ENCODE data around the gene SHANK1. TPM values are rescaled to one million over a fixed set of nuclear protein-coding genes. Genes with fewer than 3 reads are reported as not detected.

Gene SHANK1
- total and polyA plus RNA-seq, 2 donors (not counting 3 experiments of a cell fraction or from before 2014, with no cell fraction given), result 0.66 to 1.9 TPM

DNA sequence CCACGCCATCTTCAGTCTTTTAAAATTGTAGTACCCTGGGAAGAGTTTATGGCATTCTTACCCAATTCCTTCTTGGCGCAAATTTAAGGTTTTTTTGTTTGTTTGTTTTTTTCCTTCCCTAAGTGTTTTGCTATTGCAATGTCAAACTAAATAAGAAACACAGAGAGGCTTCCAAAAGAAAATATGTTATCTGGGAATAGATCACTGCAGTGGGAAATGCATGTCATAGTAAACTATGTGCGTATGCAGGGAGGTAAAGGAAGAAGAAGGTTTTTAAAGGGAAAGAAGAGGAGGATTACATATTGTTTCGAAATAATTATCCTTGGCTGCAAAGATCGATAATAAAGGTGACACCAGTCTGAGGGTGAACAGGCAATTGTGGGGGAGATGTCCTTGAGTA lies 16.7 kb upstream of the SHANK1 start:
- Histone ChIP-seq H3K9ac (replicated peaks; ENCODE audit: extremely low read depth, insufficient read depth, low read length) (no peak overlapping the region), H3K4me2 (ENCODE audit: insufficient read depth, low read length) (no peak overlapping the region), H3K27me3 (ENCODE audit: control insufficient read depth in 2 of 2, insufficient read depth in 2 of 2, low read length in 2 of 2) (peaks cover 6 to 11% of the 10 kb centered on the region in 2 experiments), H2AFZ (ENCODE audit: low read depth, low read length) (no peak overlapping the region), H3K9me1 (replicated peaks; ENCODE audit: control insufficient read depth, extremely low read depth, insufficient read depth, low read length) (no peaks in the 10 kb centered on the region), H3K4me1 (ENCODE audit: control insufficient read depth, extremely low read depth, insufficient read depth, low read length) (peaks cover 4% of the 10 kb centered on the region), H3K4me3 (replicated peaks in 1 of 3; ENCODE audit: insufficient read depth in 1 of 3, low read depth in 1 of 3, low read length in 3 of 3) (no peak overlapping the region), H3K79me2 (ENCODE audit: control insufficient read depth, insufficient read depth, low read length) (no peaks in the 10 kb centered on the region), H3K36me3 (ENCODE audit: control insufficient read depth in 2 of 2, extremely low read depth in 1 of 2, insufficient read depth in 2 of 2, low read length in 2 of 2) (no peaks in the 10 kb centered on the region), H3K9me3 (replicated peaks; ENCODE audit: control insufficient read depth, insufficient read depth, low read length) (no peaks in the 10 kb centered on the region), H3K27ac (ENCODE audit: insufficient read depth, low read depth, low read length) (no peak overlapping the region), H4K20me1 (replicated peaks; ENCODE audit: control insufficient read depth, extremely low read depth, insufficient read depth, low read length) (no peaks in the 10 kb centered on the region)
- DNase-seq (ENCODE audit: low read depth, low spot score) (no peak), FAIRE-seq (no peak)
- intact Hi-C loops (cut with micrococcal nuclease) (no loop called here), dilution Hi-C loops (cut with MboI; ENCODE audit: extremely low pct_ligation_motif_present, low sequenced_read_pairs) (no loop called here)
- no TSS peak for BruUV-seq (replicated peaks)
- CTCF ChIA-PET, result no interaction called here
- POLR2A ChIA-PET, result no interaction called here
- TF ChIP-seq GATA2 (IDR thresholded peaks at IDR 0.05; ENCODE audit: insufficient read depth, insufficient read length, low read depth, low read length) (no peak), JUN (IDR thresholded peaks at IDR 0.05; ENCODE audit: borderline replicate concordance, insufficient read depth, insufficient read length, low read depth) (no peak), POLR2A (IDR thresholded peaks at IDR 0.05; ENCODE audit: low read depth, low read length) (no peak), FOS (IDR thresholded peaks at IDR 0.05; ENCODE audit: borderline replicate concordance, insufficient read depth, low read length) (no peak), MYC (IDR thresholded peaks at IDR 0.05; ENCODE audit: low read depth, low read length) (no peak), EZH2 (IDR thresholded peaks at IDR 0.05; ENCODE audit: borderline replicate concordance, low read depth, low read length, severe bottlenecking) (no peak), CTCF (IDR thresholded peaks at IDR 0.05; ENCODE audit: extremely low read depth in 1 of 2, insufficient read depth in 1 of 2, low read depth in 1 of 2, low read length in 2 of 2) (no peak), MAX (IDR thresholded peaks at IDR 0.05; ENCODE audit: insufficient read depth, insufficient read length) (no peak), POLR2AphosphoS5 (IDR thresholded peaks at IDR 0.05; ENCODE audit: insufficient read depth, low read depth, low read length) (no peak)

All from endothelial cell of umbilical vein (primary cell).